Kidney capillary endothelial cell (primary cell): ENCODE measurements around the gene LRRC17.

Experiments
- DNase-seq: peaks from one replicate; pipeline ENCODE4 v3.0.0-alpha.2; 2018; ENCODE audit warnings: low spot score

Gene LRRC17

DNA sequence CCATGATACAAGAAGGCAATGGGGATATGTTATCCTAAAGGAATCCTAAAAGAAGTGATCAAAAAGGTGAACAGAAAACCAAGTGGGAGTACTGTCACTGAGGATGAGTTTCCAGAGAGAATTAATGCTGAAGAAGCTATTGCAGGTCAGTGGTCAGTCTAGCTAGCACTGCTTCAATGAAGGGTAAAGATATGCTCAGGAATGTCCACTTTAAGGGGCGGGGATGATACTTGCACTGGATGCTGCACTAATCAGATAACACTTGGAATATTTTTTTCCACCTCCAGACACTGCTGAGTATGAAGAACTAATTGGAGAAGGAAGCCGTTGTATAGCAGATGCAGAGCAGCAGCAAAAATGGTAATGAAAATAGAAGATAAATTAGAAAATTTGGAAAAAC is 75.3 kb downstream of the LRRC17 start:
- no peak for DNase-seq

DNA sequence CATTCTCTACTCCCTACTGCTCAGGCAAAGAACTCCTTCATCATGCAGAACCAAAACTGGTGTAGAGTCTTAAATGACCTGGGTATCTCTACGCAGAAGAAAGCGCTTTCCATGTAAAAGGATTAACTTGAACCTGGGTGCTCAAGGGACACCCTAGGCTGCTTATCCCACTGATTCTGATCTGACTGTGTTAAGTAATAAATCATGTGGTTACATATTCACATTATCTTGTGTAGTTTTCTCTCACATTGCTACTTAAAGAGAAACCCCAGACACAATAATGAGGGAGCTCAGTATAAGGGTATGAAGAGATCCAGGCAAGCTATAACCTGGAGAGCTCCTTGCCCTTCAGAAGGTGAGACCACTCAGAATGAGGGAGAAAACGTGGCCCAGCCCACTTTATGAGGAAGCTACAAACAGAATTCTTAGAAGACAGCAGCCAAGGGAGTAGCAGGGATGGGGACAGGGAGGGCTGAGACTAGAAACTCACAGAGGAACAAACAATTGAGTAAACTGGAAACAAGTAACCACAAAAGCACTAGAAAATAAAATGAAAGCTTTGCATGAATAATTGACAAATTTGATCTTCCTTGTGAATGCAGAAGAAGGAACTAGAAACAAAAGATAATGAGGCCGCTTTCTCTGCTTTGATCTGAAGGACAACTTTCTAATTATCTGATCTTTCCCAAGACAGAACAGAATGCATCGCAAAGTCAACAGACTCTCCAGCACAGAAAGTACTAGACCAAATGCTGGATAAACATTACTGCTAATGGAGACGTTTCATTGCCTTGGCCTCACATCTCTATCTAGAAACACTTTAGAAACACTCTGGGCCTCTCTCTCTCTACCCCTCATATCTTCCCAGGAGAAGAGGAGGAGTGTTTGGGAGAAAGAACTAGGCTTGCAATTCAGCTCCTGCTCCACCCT is 76.1 kb downstream of the LRRC17 start:
- no peak for DNase-seq

DNA sequence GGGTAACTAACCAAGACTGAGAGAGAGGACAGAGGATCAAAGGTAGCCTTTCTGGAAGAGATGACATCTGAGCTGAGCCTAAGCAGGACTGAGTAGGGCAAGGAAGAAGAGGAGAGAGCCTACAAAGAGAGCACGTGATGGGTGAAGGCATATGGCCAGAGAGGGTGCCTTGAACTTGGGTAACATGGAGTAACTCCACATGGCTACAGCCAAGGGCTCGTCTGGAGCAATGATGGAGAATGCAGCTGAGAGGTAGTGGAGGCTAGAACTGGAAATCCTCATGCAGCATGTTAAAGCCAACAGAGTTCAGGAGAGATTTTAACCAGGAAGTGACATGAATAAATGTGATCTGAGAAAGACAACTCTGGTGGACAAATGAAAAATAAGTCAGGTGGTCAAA is 77.8 kb downstream of the LRRC17 start:
- DNase-seq = no peak

DNA sequence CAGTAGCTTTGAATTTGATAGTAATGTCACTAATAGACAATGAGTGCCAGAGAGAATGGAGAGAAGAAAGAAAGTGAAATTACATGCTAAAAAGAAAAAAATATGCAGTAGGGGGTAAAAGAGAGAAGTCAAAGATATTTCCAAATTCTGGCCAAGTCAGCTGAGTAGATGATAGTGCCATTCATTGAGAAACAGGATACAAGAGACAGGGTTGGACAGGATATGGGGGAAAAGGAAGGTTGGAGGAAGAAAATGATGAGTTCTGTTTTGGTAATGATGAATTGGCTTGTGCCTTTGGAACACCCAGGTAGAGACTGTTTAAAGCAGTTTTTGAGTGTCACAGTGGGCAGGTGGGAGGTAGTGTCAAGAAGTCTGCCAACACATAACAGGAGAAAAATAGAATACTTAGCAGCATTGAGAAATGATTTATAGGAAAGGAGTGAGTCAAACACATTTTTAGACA is 78.3 kb downstream of the LRRC17 start:
- DNase-seq = no peak

DNA sequence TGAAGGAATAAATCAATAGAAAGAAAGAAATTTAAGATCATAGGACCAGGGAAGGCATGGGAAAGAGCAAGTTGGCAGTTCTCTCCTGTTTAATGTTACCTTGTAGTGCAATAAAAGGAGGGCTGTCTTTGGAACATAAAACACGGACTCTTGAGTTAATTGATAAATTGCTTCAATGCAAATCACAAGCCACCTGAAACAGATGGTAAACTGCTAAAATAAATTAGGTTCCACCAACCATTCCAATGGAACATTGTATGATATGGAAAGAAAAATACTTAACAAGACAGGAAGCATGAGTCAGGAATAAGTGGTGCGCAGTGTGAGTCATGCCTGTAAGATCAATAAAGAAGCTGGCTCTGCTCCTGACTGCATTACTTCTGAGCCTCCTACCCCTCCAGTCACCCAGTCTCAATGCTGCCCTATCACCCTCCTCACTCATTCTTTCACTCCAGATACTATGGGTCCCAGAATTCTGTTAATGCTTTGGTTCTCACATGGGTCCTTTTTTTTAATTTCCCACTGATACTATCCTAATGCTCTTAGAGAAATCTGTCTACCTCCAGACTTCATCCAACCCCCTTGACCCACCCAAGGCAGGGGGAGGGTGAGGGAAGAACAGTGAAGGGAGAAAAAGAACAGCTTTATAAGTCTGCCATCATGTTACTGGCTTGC is 78.9 kb downstream of the LRRC17 start:
- DNase-seq = peak; percentile 74

GRCh38 chr7:102992509-102992937 is 79.7 kb downstream of the LRRC17 start:
- DNase-seq = no peak

- DNase-seq = peak; percentile 11
Measured at GRCh38 chr7:102992938-102993717, 80.3 kb downstream of the LRRC17 start.

- no peak for DNase-seq
Measured at GRCh38 chr7:102993718-102994029, 80.9 kb downstream of the LRRC17 start.

GRCh38 chr7:102994567-102994966 is 81.8 kb downstream of the LRRC17 start:
- DNase-seq = no peak
